Upper lobe of right lung (tissue), 1 donor: ENCODE data around the gene LGR6. TPM values are rescaled to one million over a fixed set of nuclear protein-coding genes. Genes with fewer than 3 reads are reported as not detected.
A peak's percentile ranks its signal among the peaks of the same experiment; 100 is the strongest.

Source experiments
- ATAC-seq: fragments of 200-7000 bp; cut with Tn5 transposase; one replicate; pipeline ENCODE4 v1.9.1; 2020; ENCODE audit warnings: mild to moderate bottlenecking, moderate library complexity
- DNase-seq: peaks from one replicate; pipeline ENCODE4 v3.0.0-alpha.2; 2020
- H3K27ac ChIP-seq: fragments of 200-600 bp; one replicate; pipeline ENCODE4 v1.8.0; 2022
- H3K27me3 ChIP-seq: fragments of 200-600 bp; one replicate; pipeline ENCODE4 v1.8.0; 2022; ENCODE audit warnings: mild to moderate bottlenecking
- H3K36me3 ChIP-seq: fragments of 200-600 bp; one replicate; pipeline ENCODE4 v1.8.0; 2022
- H3K4me1 ChIP-seq: fragments of 200-600 bp; one replicate; pipeline ENCODE4 v1.8.0; 2022
- H3K4me3 ChIP-seq: fragments of 200-600 bp; one replicate; pipeline ENCODE4 v1.8.0; 2022; ENCODE audit warnings: mild to moderate bottlenecking
- H3K9me3 ChIP-seq: fragments of 200-600 bp; one replicate; pipeline ENCODE4 v1.8.0; 2022
- intact Hi-C: fragments of 100-400 bp; cut with DNase I; formaldehyde crosslinking; loops from one replicate; pipeline ENCODE4 v1.11.0; 2022
- total RNA-seq: library from RNA; stranded (reverse); fragmentation: NEBNext Ultra II Directional; extraction: Animal tissue kit (Norgen Biotek cat#: 25700); gene quantifications from one replicate; pipeline ENCODE4 v1.2.1, GENCODE V29; 2021
- TF ChIP-seq, protein P1 (sequence below): fragments of 200-600 bp; IDR thresholded peaks from one replicate; pipeline ENCODE4 v1.8.0; 2022; ENCODE audit warnings: antibody characterized with exemption
- donor health status: DM: no; HTN: yes; CAD: no; lungs with severe emphysema.

The LGR6 gene
- total RNA-seq, 1 donor from 2014 or later: 1.8 TPM

DNA sequence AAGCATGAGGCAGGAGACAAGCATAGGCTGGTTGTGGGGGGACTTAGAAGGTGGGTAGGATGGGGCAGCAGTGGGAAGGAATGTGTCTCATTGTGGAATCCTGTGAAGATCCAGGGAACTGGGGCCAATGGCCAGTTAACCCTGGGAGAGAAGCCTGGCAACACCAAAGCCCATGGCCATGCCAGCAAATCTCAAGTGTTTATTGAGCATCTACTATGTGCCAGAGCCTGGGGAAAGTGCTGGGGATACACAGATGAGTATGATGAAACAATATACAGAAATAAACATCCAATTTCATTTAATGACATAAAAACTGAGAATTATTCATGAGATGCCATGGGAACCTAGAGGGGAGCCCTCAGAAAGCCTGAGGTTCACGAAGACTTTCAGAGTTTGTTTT lies 17.4 kb downstream of the LGR6 start:
- TF ChIP-seq, protein P1, sequence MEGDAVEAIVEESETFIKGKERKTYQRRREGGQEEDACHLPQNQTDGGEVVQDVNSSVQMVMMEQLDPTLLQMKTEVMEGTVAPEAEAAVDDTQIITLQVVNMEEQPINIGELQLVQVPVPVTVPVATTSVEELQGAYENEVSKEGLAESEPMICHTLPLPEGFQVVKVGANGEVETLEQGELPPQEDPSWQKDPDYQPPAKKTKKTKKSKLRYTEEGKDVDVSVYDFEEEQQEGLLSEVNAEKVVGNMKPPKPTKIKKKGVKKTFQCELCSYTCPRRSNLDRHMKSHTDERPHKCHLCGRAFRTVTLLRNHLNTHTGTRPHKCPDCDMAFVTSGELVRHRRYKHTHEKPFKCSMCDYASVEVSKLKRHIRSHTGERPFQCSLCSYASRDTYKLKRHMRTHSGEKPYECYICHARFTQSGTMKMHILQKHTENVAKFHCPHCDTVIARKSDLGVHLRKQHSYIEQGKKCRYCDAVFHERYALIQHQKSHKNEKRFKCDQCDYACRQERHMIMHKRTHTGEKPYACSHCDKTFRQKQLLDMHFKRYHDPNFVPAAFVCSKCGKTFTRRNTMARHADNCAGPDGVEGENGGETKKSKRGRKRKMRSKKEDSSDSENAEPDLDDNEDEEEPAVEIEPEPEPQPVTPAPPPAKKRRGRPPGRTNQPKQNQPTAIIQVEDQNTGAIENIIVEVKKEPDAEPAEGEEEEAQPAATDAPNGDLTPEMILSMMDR: no peak
- intact Hi-C loops: no loop called here
- H3K27ac ChIP-seq: no peak overlapping the region

GRCh38 chr1:202212787-202213186 lies 19.2 kb downstream of the LGR6 start:
- Histone ChIP-seq H3K36me3 (no peaks in the 10 kb centered on the region), H3K4me1 (no peaks in the 10 kb centered on the region), H3K27ac (no peak overlapping the region), H3K4me3 (no peak overlapping the region), H3K9me3 (no peaks in the 10 kb centered on the region), H3K27me3 (peaks cover 24% of the 10 kb centered on the region)
- intact Hi-C loops: no loop called here
- DNase-seq: no peak
- TF ChIP-seq, protein P1: no peak
- no peak for ATAC-seq

More for the DNA sequence above, 17.4 kb downstream of the LGR6 start:
- ATAC-seq: no peak
- Histone ChIP-seq H3K4me1 (no peaks in the 10 kb centered on the region), H3K9me3 (no peaks in the 10 kb centered on the region), H3K36me3 (no peaks in the 10 kb centered on the region), H3K27me3 (peaks cover 24% of the 10 kb centered on the region), H3K4me3 (no peak overlapping the region)
- no peak for DNase-seq

- no peaks in the 10 kb centered on the region for H3K36me3 ChIP-seq
- TF ChIP-seq, protein P1: peak; percentile 22
- H3K4me3 ChIP-seq: peak overlapping the region; percentile 39
- no peak overlapping the region for H3K27ac ChIP-seq
- no peaks in the 10 kb centered on the region for H3K4me1 ChIP-seq
- ATAC-seq (no peak), DNase-seq (no peak)
- no peaks in the 10 kb centered on the region for H3K9me3 ChIP-seq
- intact Hi-C loops: no loop called here
- H3K27me3 ChIP-seq: peaks cover 24% of the 10 kb centered on the region
Observed at GRCh38 chr1:202213361-202214088, 19.9 kb downstream of the LGR6 start.

- no peak overlapping the region for H3K27ac ChIP-seq
Observed at GRCh38 chr1:202214089-202214843, 20.7 kb downstream of the LGR6 start.

GRCh38 chr1:202215472-202216130 lies 22.0 kb downstream of the LGR6 start:
- TF ChIP-seq, protein P1: no peak
- ATAC-seq: no peak
- H3K4me1 ChIP-seq: no peaks in the 10 kb centered on the region
- H3K27ac ChIP-seq: no peak overlapping the region
- H3K27me3 ChIP-seq: peaks cover 24% of the 10 kb centered on the region
- H3K9me3 ChIP-seq: no peaks in the 10 kb centered on the region
- intact Hi-C loops: no loop called here
- H3K36me3 ChIP-seq: no peaks in the 10 kb centered on the region
- DNase-seq: no peak
- no peak overlapping the region for H3K4me3 ChIP-seq

More at GRCh38 chr1:202214089-202214843, 20.7 kb downstream of the LGR6 start:
- peak; percentile 47 for ATAC-seq
- no peak for DNase-seq
- Histone ChIP-seq H3K9me3 (no peaks in the 10 kb centered on the region), H3K36me3 (no peaks in the 10 kb centered on the region), H3K4me1 (no peaks in the 10 kb centered on the region), H3K27me3 (peaks cover 24% of the 10 kb centered on the region), H3K4me3 (peak overlapping the region; percentile 39)
- TF ChIP-seq, protein P1: no peak
- intact Hi-C loops: no loop called here
